ENCODE results near the gene ATF4.
A peak's percentile ranks its signal among the peaks of the same experiment; 100 is the strongest.

The ATF4 gene

GRCh38 chr22:39511226-39511625 lies 9.1 kb upstream of the ATF4 start:
- Mint-ChIP-seq H3K27me3 (ENCODE audit: low read depth) (no peaks in the 10 kb centered on the region), H3K4me3 (no peak overlapping the region), H3K27ac (no peak overlapping the region), H3K4me1 (peaks cover 4% of the 10 kb centered on the region), H3K9me3 (no peaks in the 10 kb centered on the region), H3K36me3 (ENCODE audit: low read depth) (peaks cover 72% of the 10 kb centered on the region)
- TF ChIP-seq CTCF (IDR thresholded peaks at IDR 0.05; ENCODE audit: unreplicated experiment in 3 of 3) = no peak

- Mint-ChIP-seq H3K4me3 (no peak overlapping the region), H3K27ac (no peak overlapping the region), H3K27me3 (ENCODE audit: low read depth) (no peaks in the 10 kb centered on the region), H3K9me3 (no peaks in the 10 kb centered on the region), H3K4me1 (peaks cover 4% of the 10 kb centered on the region), H3K36me3 (ENCODE audit: low read depth) (peaks cover 65% of the 10 kb centered on the region)
- no peak for TF ChIP-seq CTCF (IDR thresholded peaks at IDR 0.05; ENCODE audit: unreplicated experiment in 3 of 3)
Observed at GRCh38 chr22:39512026-39512425, 8.3 kb upstream of the ATF4 start.

GRCh38 chr22:39513791-39514190 lies 6.6 kb upstream of the ATF4 start:
- Mint-ChIP-seq H3K9me3 (no peaks in the 10 kb centered on the region), H3K36me3 (ENCODE audit: low read depth) (peaks cover 58% of the 10 kb centered on the region), H3K4me3 (no peak overlapping the region), H3K27me3 (ENCODE audit: low read depth) (no peaks in the 10 kb centered on the region), H3K4me1 (peaks cover 19% of the 10 kb centered on the region), H3K27ac (no peak overlapping the region)
- no peak for TF ChIP-seq CTCF (IDR thresholded peaks at IDR 0.05; ENCODE audit: unreplicated experiment in 3 of 3)

DNA sequence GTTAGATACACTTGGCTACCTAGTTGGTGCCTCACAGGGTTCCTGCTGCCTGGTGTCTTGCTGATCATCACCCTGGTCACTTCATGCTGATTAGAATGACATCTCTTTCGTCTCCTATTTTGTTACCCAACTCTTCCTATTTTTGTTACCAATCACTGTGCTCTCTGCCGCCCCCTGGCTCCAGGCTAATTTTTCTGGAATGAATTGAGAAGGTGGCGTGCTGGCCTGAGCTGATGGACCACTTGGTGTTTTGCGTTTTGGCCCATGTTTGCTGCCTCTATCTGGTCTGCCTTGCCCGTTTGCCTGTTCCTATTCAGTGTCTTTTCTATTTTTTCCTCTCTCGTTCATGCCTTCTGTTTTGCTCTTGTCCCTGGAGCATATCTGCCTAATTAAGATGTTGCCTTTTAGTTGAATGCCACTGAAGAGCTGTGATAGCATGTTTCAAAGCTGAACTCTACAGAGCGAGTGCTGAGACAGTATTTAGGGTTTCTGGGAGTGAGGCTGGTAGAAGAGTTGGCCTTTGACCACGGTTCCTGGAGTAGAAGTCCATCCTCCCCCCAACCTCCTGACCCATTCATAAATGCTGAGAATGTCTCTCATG lies 5.9 kb upstream of the ATF4 start:
- H3K27ac Mint-ChIP-seq = peak overlapping the region in 2 of 3 experiments; percentile 9 to 63
- no peaks in the 10 kb centered on the region for H3K27me3 Mint-ChIP-seq (ENCODE audit: low read depth)
- H3K4me3 Mint-ChIP-seq = no peak overlapping the region
- H3K4me1 Mint-ChIP-seq = peaks cover 24% of the 10 kb centered on the region
- peak; percentile 64 to 71 (median 71) for TF ChIP-seq CTCF (IDR thresholded peaks at IDR 0.05; ENCODE audit: unreplicated experiment in 3 of 3)
- no peaks in the 10 kb centered on the region for H3K9me3 Mint-ChIP-seq
- H3K36me3 Mint-ChIP-seq (ENCODE audit: low read depth) = peaks cover 54% of the 10 kb centered on the region

DNA sequence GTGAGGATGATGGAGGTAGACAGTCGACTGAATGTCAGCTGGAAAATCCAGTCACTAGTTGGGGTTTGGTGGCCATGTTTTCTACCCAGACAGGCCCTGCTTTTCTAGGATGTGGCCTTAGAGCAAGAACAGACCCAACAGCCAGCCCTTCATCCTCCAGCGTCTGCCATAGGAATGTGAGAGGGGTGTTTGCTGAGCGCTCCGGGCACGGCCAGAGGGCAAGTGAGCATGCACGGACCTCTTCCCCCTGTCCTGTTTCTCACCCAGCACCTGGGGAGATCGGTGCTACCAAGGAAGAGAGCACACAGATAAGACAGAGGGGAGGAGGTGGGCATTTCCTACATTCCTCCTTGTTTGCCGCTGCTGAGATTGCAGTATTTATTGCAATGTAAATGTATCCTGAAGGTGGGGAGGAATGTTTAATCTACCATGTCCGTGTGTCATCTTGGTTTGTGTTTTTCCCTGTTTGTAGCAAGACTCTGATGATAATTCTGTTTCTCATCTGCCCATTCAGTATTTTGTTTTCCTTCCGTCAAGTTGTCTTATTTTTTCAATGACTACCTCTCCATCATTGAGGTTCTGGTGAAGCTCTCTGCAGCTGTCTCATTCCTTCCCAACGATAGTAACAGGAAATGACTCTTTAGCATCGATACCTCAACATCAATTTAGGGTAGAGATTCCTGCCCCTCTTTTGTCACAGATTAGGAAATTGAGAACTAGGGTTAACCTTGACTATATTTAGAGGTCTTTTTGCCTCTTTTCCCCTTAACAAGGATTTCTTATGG lies 4.9 kb upstream of the ATF4 start:
- H3K9me3 Mint-ChIP-seq = no peaks in the 10 kb centered on the region
- H3K4me3 Mint-ChIP-seq = peak overlapping the region in 1 of 3 experiments; percentile 62
- peaks cover 3% of the 10 kb centered on the region for H3K27me3 Mint-ChIP-seq (ENCODE audit: low read depth)
- no peak overlapping the region for H3K27ac Mint-ChIP-seq
- no peak for TF ChIP-seq CTCF (IDR thresholded peaks at IDR 0.05; ENCODE audit: unreplicated experiment in 3 of 3)
- peaks cover 24% of the 10 kb centered on the region for H3K4me1 Mint-ChIP-seq
- peaks cover 48% of the 10 kb centered on the region for H3K36me3 Mint-ChIP-seq (ENCODE audit: low read depth)

Measured in nephron (organoid).